Astrocyte (in vitro differentiated cells and primary cell): Measurements from ENCODE around the gene MESD.

Experiments
- CTCF ChIP-seq: IDR thresholded peaks from 2 replicates; pipeline ENCODE4 v1.5.1; 2011; ENCODE audit warnings: low read depth, mild to moderate bottlenecking, inconsistent platforms, low read length, moderate library complexity; ENCODE audit not compliant: insufficient read depth
- EZH2 ChIP-seq: IDR thresholded peaks from 2 replicates; pipeline ENCODE4 v1.6.1; 2012; ENCODE audit warnings: mild to moderate bottlenecking, low read length, inconsistent platforms; ENCODE audit not compliant: insufficient read depth

GRCh38 chr15:80913541-80913940, 76.1 kb downstream of the MESD start:
- no peak for TF ChIP-seq CTCF
- TF ChIP-seq EZH2: no peak
